Measurements from ENCODE around the gene FBLN2.

Gene FBLN2

DNA sequence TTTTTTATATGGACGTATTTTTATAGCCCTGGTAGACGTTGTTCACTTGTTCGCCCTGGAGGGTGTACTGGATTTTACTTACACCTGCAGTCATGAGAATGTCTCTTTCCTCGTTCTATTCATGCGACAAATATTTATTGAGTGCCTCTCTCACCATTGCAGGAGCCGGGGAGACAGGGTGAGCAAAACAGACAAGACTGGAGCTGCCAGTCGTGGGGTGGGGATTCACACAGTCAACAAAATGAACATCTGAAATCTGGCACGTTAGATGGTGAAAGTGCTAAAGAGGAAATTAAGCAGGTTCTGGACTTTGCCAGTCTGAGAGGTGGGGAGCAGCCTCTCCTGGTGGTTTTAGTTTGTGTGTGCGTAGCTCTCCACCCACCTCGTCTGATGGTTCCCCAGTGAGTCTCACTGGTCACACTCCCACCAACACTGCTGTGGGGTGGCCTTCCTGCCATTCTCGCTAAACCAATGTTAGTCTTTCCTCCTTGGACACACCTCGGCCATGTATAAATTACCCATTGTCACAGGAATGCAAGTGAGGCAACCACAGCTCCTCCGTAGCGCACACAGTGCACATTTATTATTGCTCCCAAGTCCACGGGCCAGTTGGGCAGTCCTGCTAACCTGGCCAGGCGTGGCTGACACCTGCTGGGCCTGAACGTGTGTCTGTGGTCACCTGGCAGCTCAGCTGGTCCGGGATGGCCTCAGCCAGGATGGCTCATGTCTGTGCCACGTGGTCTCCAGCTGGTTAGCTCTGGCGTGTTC, 31.5 kb downstream of the FBLN2 start:
- peak; percentile 19; the same call in 1 of the 2 replicates for TF ChIP-seq MAX (IDR thresholded peaks at IDR 0.05; ENCODE audit: low read depth, low read length)
- TF ChIP-seq POLR2A (IDR thresholded peaks at IDR 0.05; ENCODE audit: extremely low read depth, insufficient read length), result no peak
- no peak for TF ChIP-seq MYC (IDR thresholded peaks at IDR 0.05; ENCODE audit: low read depth, low read length)
- no peak for TF ChIP-seq CTCF (IDR thresholded peaks at IDR 0.05; ENCODE audit: low read depth, low read length)
- no peak for DNase-seq (ENCODE audit: low read depth)

DNA sequence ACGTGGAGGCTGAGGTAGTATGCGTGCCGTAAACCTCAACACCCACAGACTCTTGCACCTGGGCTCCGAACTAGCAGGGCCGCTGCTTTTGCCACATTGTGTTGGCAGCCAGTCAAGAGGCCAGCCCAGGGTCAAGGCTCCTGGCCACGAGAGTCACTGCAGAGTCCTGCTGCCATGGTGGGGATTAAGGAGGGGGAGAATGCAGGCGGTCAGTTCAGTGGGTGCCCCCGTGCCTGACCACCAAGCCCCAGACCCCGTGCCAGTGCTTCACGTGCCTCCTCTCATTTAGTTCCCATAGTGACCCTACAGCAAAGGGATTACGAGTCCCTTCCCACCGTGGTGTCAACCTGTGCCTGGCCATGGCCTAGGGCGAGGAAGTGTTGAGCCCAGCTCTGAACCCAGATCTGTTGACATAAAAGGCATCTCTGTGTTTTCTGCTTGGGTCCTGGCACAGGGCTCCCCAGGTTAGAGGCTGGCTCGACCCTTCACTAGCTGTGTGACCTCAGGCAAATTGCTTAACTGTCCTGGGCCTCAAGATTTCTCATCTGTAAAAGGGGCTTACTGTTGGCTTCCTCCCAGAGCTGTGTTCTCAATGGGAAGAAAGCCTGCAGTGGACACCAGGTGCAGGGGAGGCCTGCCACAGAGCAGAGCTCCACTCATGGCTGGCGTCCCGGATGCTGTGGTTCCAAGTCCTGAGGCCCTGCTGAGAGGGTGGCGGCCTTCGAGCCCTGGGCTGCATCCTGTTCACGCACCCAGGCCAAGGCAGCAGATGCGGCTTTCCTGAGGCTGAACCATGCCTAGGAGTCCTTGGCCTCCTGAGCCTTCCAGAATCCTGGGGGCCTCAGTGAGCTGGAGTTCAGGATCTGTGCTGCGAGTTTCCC, 32.8 kb downstream of the FBLN2 start:
- TF ChIP-seq MYC (IDR thresholded peaks at IDR 0.05; ENCODE audit: low read depth, low read length), result no peak
- TF ChIP-seq POLR2A (IDR thresholded peaks at IDR 0.05; ENCODE audit: extremely low read depth, insufficient read length), result no peak
- TF ChIP-seq CTCF (IDR thresholded peaks at IDR 0.05; ENCODE audit: low read depth, low read length), result no peak
- no peak for TF ChIP-seq MAX (IDR thresholded peaks at IDR 0.05; ENCODE audit: low read depth, low read length)
- no peak for DNase-seq (ENCODE audit: low read depth)
- no peak overlapping the region for H3K4me3 ChIP-seq (ENCODE audit: low read depth, low read length)

More for the DNA sequence above, 31.5 kb downstream of the FBLN2 start:
- H3K4me3 ChIP-seq (ENCODE audit: low read depth, low read length), result no peak overlapping the region

DNA sequence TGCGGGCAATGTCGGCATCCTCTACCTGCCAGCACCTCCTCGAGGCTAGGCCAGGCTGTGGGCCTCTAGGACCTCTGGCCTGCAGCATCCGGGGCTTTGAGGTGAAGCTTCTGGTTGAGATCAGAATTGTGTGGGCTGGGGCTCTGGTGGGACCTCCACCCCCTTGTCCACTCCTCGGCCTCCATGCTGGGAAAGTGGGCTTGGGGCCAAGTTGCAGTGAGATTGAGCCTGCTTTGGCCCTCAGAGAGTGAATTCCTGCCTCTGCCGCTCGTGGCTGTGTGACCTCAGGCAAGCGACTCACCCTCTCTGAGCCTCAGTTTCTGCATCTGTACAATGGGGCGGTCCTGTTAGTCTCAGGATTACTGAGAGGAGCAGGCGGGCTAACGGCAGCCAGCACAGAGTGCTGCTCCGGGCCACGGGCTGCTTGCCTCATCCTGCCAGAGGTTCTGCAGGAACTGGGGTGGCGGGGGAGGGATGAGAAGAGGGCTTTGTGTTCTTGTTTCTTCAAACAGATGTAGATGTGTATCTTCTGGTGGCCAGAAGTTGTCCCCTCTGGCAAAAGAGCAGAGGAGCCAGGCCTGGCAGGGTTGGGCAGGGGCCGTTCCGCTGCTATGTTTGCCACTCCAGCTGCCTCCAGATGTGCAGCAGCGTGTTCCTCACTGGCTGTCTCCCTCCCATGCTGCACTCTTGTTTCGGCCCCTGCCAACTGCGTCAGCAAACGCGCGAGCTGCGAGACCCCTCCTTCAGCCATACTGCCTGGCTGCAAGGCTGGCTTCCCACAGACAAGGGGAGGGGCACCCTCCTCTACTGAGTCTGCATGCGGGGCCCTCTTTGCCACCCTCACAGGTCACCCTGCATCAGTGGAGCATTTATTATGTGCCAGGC, 33.7 kb downstream of the FBLN2 start:
- no peak for DNase-seq (ENCODE audit: low read depth)
- TF ChIP-seq POLR2A (IDR thresholded peaks at IDR 0.05; ENCODE audit: extremely low read depth, insufficient read length), result no peak
- no peak for TF ChIP-seq CTCF (IDR thresholded peaks at IDR 0.05; ENCODE audit: low read depth, low read length)
- TF ChIP-seq MAX (IDR thresholded peaks at IDR 0.05; ENCODE audit: low read depth, low read length), result no peak
- TF ChIP-seq MYC (IDR thresholded peaks at IDR 0.05; ENCODE audit: low read depth, low read length), result no peak

GRCh38 chr3:13583251-13584180, 34.6 kb downstream of the FBLN2 start:
- DNase-seq (ENCODE audit: low read depth), result no peak
- no peak for TF ChIP-seq CTCF (IDR thresholded peaks at IDR 0.05; ENCODE audit: low read depth, low read length)
- no peak for TF ChIP-seq MAX (IDR thresholded peaks at IDR 0.05; ENCODE audit: low read depth, low read length)
- no peak for TF ChIP-seq POLR2A (IDR thresholded peaks at IDR 0.05; ENCODE audit: extremely low read depth, insufficient read length)
- TF ChIP-seq MYC (IDR thresholded peaks at IDR 0.05; ENCODE audit: low read depth, low read length), result no peak
- no peak overlapping the region for H3K4me3 ChIP-seq (ENCODE audit: low read depth, low read length)

More for the DNA sequence above, 33.7 kb downstream of the FBLN2 start:
- no peak overlapping the region for H3K4me3 ChIP-seq (ENCODE audit: low read depth, low read length)
